Fibroblast of the aortic adventitia (primary cell): ENCODE measurements around the gene ALK. TPM values are rescaled to one million over a fixed set of nuclear protein-coding genes. Genes with fewer than 3 reads are reported as not detected.
A peak's percentile ranks its signal among the peaks of the same experiment; 100 is the strongest.

Experiments used
- DNase-seq: peaks from one replicate; pipeline ENCODE4 v3.0.0-alpha.2; 2010; ENCODE audit warnings: low read depth
- H3K4me3 ChIP-seq: 2 replicates; pipeline ENCODE4 v1.5.1; 2011; ENCODE audit warnings: low read depth, mild to moderate bottlenecking, control low read depth, low read length, moderate library complexity
- total RNA-seq: library from RNA; depleted of rRNA; stranded (reverse); fragments of >200 nt; gene quantifications from 2 replicates; pipeline ENCODE4 v1.2.3, GENCODE V29; 2012; ENCODE audit warnings: low replicate concordance
- TF ChIP-seq, protein P1 (sequence below): IDR thresholded peaks from 2 replicates; pipeline ENCODE4 v1.5.1; 2011; ENCODE audit warnings: mild to moderate bottlenecking, low read length, control low read depth, inconsistent platforms; ENCODE audit not compliant: insufficient read depth

ALK gene
- total RNA-seq, 1 donor: 0.27 TPM

DNA sequence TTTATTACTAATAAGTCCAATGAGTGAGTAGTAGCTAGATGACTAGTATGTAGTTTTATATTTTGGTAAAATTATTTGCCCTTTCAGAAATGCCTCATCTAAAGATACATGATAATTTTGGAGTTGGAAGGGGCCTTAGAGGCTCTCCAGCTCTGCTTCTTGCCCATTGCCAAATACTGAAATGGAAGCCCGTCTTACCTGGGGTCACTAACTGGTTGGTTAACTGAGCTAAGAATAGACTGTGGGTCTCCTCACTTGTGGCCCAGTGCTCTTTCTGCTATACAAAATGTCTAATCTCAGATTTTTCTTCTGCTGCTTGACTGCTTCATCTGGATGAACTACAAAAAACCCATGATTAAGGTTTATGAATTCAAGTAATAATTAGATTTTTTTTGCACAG lies 739.1 kb downstream of the ALK start:
- no peak for DNase-seq
- H3K4me3 ChIP-seq: no peak overlapping the region
- TF ChIP-seq, protein P1, sequence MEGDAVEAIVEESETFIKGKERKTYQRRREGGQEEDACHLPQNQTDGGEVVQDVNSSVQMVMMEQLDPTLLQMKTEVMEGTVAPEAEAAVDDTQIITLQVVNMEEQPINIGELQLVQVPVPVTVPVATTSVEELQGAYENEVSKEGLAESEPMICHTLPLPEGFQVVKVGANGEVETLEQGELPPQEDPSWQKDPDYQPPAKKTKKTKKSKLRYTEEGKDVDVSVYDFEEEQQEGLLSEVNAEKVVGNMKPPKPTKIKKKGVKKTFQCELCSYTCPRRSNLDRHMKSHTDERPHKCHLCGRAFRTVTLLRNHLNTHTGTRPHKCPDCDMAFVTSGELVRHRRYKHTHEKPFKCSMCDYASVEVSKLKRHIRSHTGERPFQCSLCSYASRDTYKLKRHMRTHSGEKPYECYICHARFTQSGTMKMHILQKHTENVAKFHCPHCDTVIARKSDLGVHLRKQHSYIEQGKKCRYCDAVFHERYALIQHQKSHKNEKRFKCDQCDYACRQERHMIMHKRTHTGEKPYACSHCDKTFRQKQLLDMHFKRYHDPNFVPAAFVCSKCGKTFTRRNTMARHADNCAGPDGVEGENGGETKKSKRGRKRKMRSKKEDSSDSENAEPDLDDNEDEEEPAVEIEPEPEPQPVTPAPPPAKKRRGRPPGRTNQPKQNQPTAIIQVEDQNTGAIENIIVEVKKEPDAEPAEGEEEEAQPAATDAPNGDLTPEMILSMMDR: no peak

DNA sequence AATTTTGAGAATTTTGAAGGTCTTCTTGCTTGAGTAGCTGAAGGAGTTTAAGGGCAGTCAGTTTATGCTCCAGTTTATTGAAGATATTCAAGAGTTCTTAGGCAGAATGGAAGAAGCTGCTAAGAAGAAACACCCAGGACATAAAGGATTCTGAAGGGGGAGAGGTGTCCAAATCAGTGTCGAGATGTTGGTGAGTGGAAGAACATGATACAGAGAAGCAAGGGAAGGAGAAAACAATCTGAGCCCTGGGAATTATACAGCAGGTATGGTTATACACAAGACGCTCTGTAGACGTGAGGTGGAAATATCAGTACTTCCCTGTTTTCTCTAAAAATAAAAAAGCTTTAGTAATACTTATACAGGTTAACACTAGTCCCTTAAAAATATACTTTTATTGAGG lies 746.0 kb downstream of the ALK start:
- TF ChIP-seq, protein P1: no peak
- DNase-seq: no peak
- H3K4me3 ChIP-seq: no peak overlapping the region

DNA sequence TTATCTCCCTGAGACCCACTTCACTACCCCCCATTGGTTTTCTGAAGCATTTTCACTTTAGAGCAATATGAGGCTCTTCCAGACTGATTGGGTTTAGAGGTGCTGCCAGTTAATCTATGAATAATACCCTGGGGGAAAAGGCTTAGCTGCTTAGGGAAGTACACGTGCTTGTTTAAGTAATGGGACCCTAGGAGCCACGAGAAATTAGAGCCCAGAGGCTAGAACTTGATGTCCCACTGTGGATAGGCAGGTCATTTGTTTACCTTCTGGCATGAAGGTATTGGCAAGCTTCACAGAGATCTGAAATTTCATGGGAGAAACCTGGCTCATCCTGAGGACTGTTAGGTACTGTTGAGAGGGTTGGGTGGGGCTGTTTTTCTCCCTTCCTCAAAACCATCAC lies 746.4 kb downstream of the ALK start:
- DNase-seq: no peak
- TF ChIP-seq, protein P1: no peak
- H3K4me3 ChIP-seq: no peak overlapping the region

DNA sequence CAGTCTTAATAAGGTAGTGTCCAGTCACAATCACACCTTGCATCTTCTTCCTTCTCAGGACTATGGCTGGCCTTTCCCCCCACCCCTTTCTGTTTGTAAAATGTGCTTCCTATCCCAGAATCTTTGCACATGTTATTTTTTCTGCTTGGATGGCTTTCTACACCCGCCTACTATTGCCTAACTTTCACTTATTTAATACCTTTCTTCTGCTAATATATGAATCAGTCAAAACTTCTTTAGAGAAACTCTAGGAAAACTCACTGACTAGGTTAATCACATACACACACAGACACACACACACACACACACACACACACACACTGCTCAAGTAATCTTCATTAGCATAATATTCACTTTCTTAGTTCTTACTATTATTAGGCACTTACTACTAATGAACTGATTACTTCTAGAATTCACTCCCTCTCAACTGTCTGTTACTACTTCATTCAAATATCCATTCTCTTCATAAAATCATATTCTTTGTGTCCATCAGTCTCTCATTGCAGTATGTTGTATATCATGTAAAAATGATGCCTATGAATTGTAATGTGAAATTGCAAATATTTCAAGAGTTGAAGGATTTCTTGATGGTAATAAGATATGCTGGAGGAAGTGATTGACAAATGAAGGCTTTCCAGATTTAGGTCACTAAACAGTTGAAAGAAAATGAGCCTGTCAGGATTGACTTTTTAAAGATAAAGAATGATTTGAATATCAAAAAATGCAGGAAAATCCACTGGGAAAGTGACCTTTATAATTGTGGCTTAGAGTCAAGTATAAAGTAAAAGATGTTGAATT lies 754.9 kb downstream of the ALK start:
- no peak overlapping the region for H3K4me3 ChIP-seq
- TF ChIP-seq, protein P1: no peak
- peak; percentile 27 for DNase-seq

DNA sequence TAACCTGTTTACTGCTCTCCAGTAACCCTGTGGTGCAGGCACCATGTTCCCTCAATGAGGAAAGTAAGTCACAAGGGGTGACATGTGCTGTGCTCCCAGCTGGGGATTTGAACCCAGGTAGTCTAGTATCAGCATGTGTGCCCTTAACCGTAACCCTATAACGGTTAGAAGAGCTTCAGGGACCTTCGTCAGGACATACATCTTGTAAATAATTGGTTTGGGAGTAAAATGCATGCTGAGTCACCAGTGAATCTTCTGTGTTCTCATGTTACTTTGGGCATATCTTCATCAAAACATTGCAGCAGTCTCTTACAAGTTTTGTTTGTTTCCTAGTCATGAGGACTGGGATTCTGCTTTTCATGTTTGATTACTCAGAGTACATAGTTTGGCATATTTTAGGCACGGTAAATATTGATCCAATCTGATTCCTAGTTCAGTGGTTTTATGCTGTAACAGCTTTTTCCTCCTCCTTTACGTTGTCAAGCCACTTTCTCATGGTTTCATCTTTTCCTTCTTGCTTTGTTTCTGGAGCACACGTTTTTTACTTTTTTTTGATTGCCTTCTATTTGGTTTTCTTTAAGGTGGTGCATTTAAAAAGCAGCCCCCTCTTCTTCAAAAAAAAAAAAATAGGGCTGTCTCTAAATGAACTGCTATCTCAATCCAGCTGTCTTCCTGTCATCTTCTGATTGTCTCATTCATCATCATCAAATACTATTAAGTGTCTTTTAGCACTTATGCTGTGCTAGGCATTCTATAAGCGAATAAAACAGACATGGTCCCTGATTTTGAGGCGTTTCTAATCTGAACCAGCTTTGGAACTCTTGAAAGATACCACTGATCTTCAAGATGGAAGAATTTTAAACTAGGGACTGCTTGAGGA lies 755.8 kb downstream of the ALK start:
- DNase-seq: peak; percentile 42
- no peak overlapping the region for H3K4me3 ChIP-seq
- TF ChIP-seq, protein P1: no peak

DNA sequence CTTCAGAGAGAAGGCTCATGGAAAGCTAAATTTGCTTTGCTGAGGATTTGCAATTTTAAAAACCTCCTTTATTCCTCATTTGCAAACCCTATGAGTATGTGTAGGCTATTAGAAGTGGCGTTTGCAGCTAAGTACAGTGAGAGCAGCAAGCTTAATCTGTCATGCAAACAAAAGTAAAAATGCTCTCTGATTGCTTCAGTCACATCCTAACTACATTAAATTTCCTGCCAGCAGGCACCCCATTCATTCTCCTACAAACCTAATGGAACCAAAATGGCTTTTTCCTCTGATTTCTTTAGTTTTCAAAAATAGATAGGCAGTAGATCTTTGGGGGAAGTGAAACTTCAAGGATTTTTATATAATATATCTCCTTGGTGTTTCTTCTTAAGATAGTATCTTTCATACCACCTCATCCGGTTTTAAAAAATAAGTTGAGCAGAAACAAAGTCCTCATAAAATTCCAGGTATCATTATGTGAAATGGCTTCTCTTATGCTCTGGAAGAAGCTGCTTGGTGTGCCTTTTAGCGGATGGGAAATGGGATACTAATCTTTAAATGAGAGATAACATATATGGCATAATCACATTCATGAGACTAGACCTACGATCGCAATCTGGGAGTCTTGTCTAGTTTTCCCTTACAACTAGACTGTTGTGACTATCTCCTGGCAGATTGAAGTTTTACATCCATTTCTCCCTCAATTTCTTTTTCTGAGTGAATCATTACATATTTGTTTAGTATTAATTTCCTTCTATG lies 757.1 kb downstream of the ALK start:
- DNase-seq: no peak
- TF ChIP-seq, protein P1: no peak
- no peak overlapping the region for H3K4me3 ChIP-seq
